ENCODE data around the gene DEXI. TPM values are rescaled to one million over a fixed set of nuclear protein-coding genes. Genes with fewer than 3 reads are reported as not detected.
A peak's percentile ranks its signal among the peaks of the same experiment; 100 is the strongest.

Gene DEXI
- 10 to 100 TPM; 22.9 to 24.6 TPM for total RNA-seq
- long read RNA-seq, full-length matches to known transcripts: 19 of 20 reads
- long read RNA-seq, partial matches to known transcripts: 0 of 20 reads
- long read RNA-seq, other reads (novel, unspliced or antisense): 1 of 20 reads

GRCh38 chr16:10942352-10943063, at the start of gene DEXI:
Gene DEXI, minus strand, starts transcription at chr16:10942468. Its CDS starts 463 bp downstream, at chr16:10942005.
- peak; percentile 64 for ATAC-seq
- DNase-seq: peak; percentile 92 to 94
- intact Hi-C loops (cut with DNase I, micrococcal nuclease): no loop called here

- intact Hi-C loops (cut with DNase I, micrococcal nuclease): no loop called here
- ATAC-seq: no peak
- DNase-seq: no peak
These were observed 48.1 kb upstream of the DEXI start for GRCh38 chr16:10990378-10990777.

GRCh38 chr16:10989559-10989958, 47.3 kb upstream of the DEXI start:
- DNase-seq (no peak), ATAC-seq (no peak)
- intact Hi-C loops (cut with DNase I, micrococcal nuclease): no loop called here

DNA sequence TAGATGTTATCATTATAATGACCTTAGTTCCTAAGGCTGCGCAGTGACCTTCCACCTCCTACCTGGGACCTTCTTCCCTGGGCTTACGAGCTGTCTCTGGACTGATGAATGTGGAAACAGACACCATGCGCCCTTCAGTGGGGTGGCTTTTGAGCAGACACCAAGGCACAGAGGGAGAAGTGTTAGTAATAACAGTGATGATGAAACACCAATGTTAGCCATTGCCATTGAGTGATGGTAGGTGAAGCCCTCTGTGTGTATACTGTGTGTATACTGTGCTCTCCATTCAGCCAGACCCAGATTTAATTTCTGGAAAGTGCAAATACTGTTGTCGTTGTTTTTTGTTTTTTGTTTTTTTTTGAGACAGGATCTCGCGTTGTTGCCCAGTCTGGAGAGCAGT, 46.6 kb upstream of the DEXI start:
- intact Hi-C loops (cut with DNase I, micrococcal nuclease): no loop called here
- ATAC-seq (no peak), DNase-seq (no peak)

DNA sequence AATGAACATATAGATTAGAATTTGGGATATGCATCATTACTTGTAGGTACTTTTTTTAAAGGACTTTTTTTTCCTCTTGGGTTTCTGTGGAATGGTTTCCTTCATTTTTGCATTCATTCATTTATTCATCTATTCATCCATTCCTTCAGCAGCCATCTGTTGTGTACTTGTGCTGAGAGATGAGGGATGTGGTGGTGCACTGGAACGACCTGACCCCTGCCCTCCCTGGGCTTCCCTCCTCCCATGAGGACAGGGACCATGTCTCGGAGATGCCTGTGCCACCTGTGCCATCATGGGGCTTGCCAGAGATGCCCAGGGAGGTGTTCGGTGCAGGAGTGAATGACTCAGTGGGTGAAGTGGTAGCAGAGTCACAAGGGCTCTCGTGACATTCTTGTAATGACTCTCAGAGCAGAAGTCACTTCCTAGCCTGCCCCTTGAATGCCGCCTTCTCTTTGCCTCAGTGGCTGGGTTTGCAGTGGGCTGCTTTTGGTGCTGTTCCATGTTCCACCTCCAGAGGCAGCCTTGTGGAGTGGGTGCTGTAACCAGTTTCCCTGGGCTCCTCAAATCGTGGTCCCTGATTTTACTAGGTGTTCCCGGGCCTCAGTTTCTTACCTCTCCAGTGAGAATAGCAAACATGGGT, 46.0 kb upstream of the DEXI start:
- intact Hi-C loops (cut with DNase I, micrococcal nuclease): no loop called here
- ATAC-seq: no peak
- no peak for DNase-seq

DNA sequence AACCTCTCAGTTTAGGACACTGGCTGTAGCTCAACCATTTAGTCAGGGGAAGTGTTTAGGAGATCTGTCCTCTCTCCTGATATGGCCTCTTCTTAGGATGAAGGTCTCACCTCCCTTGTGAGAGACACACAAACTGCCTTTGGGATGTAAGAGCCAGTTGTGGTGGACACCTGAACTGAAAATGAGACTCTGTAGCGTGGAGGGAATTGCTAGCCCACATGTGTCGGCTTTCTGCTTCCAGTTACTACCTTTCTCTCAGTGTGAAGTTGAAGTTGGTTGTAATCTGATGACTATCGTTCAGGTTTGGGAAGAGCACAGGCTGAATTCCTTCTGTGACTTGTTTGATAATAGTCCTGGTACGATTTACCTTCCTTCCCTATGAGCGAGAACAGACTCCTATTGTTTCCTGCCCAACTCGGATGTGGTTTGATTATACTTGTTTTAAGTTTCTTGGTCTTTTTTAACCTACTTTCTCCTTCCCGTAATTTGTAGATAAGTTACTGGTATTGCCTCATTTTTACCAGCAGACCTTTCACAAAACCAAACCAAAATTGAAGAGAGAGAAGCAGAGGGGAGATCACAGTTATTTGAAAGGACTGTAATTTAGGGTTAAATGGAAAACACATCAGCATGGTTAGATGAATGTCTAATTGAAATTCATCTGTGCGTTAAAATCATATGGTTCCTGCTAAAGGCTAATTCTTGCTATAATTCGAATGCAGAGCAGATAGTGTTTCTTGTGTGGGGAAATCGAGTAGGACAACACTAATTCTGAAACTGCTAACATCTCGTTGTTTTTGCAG, 45.3 kb upstream of the DEXI start:
- intact Hi-C loops (cut with DNase I, micrococcal nuclease): no loop called here

DNA sequence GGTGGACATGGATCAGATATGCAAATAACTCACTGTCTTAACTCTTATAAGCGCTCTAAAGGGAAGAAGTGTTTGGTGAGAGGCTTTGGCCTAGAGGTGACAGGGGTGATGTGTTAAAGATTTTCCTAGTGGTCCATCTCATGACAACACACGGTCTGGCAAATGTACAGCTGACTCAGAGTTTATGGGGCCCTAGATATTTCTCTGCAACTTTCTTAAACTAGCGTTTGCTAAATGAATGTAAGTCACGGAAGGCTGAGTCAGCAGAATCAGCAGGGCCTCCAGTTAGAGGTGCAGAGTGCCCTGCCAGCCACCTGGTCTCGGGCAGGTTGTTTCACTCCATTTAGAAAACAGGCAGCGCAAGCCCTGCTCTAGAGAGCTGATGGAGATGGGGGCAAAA, 42.2 kb upstream of the DEXI start:
- intact Hi-C loops (cut with DNase I, micrococcal nuclease): no loop called here
- DNase-seq: no peak
- no peak for ATAC-seq

More for the DNA sequence above, 45.3 kb upstream of the DEXI start:
- ATAC-seq (no peak), DNase-seq (no peak)

GRCh38 chr16:10983159-10983558, 40.9 kb upstream of the DEXI start:
- intact Hi-C loops (cut with DNase I, micrococcal nuclease): no loop called here
- ATAC-seq (peak; percentile 77), DNase-seq (peak in 1 of 2 donors; percentile 41)

DNA sequence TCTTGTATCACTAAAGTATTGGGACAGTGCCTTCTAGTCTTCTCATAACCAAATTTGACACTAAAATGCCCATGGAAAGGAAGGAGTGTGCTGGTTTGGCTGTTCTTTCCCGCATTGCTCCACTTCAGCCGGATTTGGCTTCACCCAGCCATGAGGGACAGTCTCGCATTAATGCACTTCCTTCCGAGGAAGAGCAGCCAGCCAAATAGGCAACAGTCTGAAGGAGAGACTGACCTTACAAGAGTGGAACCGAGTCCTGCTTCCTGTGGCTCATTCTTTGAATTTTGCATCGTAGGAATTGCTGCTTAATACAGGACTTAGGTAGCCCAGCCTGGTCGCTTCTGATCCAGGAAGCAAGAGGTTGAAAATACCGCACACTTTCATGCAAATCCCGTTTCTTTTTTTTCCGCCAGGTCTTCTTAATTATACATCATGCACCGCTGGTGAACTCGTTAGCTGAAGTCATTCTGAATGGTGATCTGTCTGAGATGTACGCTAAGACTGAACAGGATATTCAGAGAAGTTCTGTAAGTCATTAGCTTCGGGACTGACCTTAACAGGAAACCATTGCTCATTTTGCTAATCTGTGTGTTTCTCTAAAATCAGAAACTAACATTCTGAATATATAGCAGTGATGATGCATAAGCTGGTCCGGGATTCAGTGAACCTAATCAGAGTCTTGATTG, 40.3 kb upstream of the DEXI start:
- ATAC-seq: no peak
- intact Hi-C loops (cut with DNase I, micrococcal nuclease): no loop called here
- DNase-seq: no peak

DNA sequence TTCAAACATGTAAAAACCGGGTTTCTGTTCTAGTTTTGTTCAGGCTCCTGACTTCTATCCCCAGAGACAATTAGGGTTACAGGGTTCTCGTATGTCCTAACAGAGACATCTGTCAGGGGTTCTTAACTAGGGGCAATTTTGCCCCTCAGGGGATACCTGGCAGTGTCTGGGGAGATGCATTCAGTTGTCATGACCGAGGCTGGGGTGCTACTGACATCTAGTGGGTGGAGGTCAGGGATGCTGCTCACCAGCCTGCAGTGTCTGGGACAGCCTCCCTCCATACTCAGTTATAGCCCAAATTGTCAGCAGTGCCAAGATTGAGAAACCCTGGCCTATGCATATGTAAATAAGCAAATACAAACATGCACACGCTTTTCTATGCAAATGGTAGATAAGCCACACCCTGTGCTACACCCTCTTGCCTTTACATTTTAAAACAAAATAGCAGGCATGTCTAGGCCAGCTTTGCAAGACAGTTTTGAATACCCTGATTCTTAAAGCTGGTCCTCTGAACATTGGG, 39.5 kb upstream of the DEXI start:
- DNase-seq: no peak
- peak; percentile 54 for ATAC-seq
- intact Hi-C loops (cut with DNase I, micrococcal nuclease): no loop called here

DNA sequence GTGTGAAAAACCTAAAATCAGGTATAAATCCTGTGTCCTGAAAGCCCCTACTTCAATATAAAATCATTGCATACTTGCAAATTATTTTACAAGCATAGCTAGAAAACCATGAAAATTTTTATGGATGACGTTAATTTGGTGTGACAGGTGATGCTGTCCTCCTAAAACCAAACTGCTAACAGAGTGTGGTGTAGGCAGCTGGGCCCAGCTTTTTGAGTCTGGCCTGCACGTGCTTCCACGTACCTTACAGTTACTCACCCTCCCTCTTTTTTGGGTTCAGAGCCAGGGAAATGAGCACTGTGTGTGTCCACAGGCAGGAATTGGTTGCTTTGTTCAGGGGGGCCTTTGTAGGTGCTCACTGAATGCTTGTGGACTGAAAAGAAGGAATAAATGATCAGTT, 38.5 kb upstream of the DEXI start:
- no peak for DNase-seq
- intact Hi-C loops (cut with DNase I, micrococcal nuclease): no loop called here
- ATAC-seq: no peak

DNA sequence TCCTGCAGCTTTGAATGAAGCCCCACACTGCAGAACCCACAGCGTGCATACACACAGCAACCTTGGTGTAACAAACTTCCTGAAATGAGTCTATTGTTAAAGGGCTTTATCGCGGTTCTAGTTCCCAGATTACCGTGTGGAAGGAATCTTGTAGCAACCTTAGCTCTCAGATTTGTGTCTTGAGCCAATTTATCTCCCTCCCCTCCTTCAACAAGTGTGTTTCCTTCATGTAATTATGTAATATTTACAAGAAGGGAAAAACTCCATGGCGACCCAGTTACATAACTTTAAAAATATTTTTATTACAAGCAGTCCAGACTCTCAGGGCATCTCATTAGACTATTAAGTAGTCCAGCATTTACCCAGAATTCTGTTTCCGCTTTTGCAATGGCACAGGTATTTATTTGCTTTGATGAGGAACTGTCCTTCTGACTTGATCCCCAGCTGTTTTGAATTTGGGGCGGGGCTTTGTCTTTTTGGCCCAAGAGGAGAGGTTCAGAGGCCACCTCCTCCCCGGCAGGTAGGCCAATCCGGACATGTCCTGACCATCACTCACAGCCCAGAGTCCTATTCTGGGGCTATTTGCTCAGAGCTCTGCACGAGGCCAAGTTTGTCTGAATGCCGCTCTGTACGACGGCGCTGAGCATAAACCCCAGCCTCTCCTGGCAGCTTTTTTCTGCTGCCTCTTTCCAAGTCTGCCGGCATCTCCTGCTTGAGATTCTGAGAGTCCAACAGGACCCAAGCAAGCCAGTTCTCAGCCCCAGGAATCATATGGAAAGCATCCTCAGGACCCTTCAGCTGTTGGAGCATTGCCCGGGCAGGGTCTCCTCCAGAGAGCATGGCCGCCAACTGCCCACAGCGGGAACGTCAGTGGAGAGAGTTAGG, 37.7 kb upstream of the DEXI start:
- DNase-seq: no peak
- no peak for ATAC-seq
- intact Hi-C loops (cut with DNase I, micrococcal nuclease): loop anchor here in 1 of 2 donors (10.0 kb wide), 1 partner anchor 275 kb away; the partner anchor contains the start of gene SOCS1

DNA sequence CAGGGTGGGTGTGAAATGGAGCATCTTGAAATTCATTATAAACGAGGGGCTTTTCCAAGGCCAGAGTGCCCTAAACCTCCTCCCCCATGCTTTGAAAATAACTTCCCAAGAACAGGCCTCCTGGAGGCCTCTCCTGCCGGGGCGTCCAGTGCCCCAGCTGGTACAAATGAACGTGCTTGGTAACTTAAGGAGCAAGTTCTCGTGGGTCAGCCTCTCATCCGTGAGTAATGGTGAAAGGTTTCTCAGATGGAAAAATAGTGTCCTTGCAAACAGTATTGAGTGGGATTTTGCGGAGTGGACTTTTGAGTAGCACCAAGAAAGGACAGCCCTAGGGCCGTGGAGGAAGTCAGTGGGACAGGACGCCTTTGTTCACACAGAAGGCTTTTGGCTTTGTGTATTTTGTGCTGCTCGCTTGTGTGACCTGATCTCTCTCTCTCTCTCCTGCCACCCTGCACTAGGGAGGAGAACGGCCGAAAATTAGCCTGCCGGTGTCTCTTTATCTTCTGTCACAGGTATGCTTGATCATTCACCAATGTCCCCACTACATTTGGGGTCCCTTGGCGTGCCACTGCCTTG, 36.7 kb upstream of the DEXI start:
- intact Hi-C loops (cut with DNase I, micrococcal nuclease): loop anchor here in 1 of 2 donors (10.0 kb wide), 1 partner anchor 276 kb away; the partner anchor contains the start of gene SOCS1
- no peak for ATAC-seq
- DNase-seq: no peak

- no peak for ATAC-seq
- intact Hi-C loops (cut with DNase I, micrococcal nuclease): loop anchor here in 1 of 2 donors (10.0 kb wide), 1 partner anchor 277 kb away; the partner anchor contains the start of gene SOCS1
These were observed 35.9 kb upstream of the DEXI start for GRCh38 chr16:10978124-10978523.

DNA sequence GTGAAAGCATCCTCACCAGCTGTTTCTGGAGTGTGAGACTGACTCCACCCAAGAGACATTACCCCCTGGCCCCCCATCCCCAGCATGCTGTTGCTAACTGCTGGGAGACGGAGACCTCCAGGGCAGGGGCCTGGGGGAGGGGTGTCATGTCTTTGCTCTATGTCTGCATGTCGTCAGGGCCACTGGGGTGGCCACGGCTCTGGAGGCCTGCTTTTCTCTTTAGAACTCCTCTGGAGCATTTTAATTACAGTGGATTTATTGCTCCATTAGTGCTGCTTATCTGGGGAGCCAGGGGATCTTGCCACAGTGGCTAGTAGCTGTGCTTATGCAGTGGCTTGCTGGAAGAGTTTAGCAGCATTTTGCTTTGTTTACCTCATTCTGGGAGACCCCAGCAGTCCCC, 34.4 kb upstream of the DEXI start:
- no peak for ATAC-seq
- intact Hi-C loops (cut with DNase I, micrococcal nuclease): loop anchor here in 1 of 2 donors (10.0 kb wide), 1 partner anchor 278 kb away; the partner anchor contains the start of gene SOCS1
- no peak for DNase-seq

More at GRCh38 chr16:10978124-10978523, 35.9 kb upstream of the DEXI start:
- DNase-seq: no peak

DNA sequence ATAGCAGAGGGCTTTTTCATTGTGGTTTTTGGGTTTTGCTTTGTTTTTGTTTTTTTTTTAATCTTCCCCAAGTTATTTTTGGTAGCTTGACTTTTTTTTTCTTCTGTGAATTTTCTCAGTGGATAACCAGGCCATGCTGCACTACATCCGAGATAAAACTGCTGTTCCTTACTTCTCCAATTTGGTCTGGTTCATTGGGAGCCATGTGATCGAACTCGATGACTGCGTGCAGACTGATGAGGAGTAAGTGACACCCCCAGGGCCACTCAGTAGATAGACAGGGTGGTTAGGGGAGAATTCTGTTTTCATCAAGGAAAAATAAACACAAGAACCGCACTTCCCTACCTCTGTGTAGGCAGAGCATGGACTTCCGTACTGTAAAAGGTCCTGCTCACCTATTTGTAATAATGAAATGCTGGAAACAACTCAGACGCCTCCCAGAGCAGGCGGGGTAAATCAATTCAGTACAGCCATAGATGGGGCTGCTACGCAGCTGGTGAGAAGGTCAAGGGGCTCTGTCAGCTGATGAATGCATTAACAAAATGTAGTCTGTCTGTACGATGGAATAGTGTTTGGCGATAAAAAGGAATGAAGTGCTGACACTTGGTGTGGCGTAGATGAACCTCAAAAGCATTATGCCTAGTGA, 30.7 kb upstream of the DEXI start:
- intact Hi-C loops (cut with DNase I, micrococcal nuclease): loop anchor here (2.0 to 10.0 kb wide), 2 partner anchors 282 to 384 kb away; partner anchors contain the start of gene SOCS1 (in 1 of the 2)
- ATAC-seq (no peak), DNase-seq (no peak)

Measured in left colon (tissue), 2 donors.